Stimulated activated CD4-positive, alpha-beta T cell treated with anti-CD3 and anti-CD28 coated beads, Interleukin-4, amount 100 ng/mL, for 48 hours (primary cell): ENCODE data around the gene LYPD1.

Experiments
- DNase-seq, 2 donors: peaks; one replicate each; pipeline ENCODE4 v3.0.0-alpha.2; 2020; ENCODE audit warnings: low read depth in 2 of 2

Gene LYPD1

GRCh38 chr2:132595186-132595585 lies 74.8 kb downstream of the LYPD1 start:
- no peak for DNase-seq
